Suprapubic skin (tissue), 4 donors: ENCODE results near the gene EVI2B. TPM values are rescaled to one million over a fixed set of nuclear protein-coding genes. Genes with fewer than 3 reads are reported as not detected.

Source experiments
- DNase-seq, 2 donors: peaks; one replicate each; pipeline ENCODE4 v3.0.0-alpha.2; 2019; ENCODE audit warnings: low spot score in 2 of 2
- H3K27ac ChIP-seq: fragments of 200-600 bp; sonication (generic); one replicate; pipeline ENCODE4 v1.5.1; 2019
- H3K27me3 ChIP-seq: fragments of 200-600 bp; sonication (generic); one replicate; pipeline ENCODE4 v1.5.1; 2019
- H3K36me3 ChIP-seq: fragments of 200-600 bp; sonication (generic); one replicate; pipeline ENCODE4 v1.5.1; 2019
- H3K4me1 ChIP-seq: fragments of 200-600 bp; sonication (generic); one replicate; pipeline ENCODE4 v1.5.1; 2019
- H3K4me3 ChIP-seq: fragments of 200-600 bp; sonication (generic); one replicate; pipeline ENCODE4 v1.5.1; 2019; ENCODE audit warnings: mild to moderate bottlenecking
- H3K9me3 ChIP-seq: fragments of 200-600 bp; sonication (generic); one replicate; pipeline ENCODE4 v1.5.1; 2019
- CTCF ChIP-seq, 2 donors: fragments of 200-600 bp in 1 of 2; fragments of 450-650 bp in 1 of 2; sonication (generic) in 1 of 2; IDR thresholded peaks; one replicate each; pipeline ENCODE4 v1.5.1; 2016 to 2019; ENCODE audit warnings: antibody characterized with exemption in 2 of 2, mild to moderate bottlenecking in 1 of 2, moderate library complexity in 1 of 2
- EP300 ChIP-seq: sonication (generic); formaldehyde crosslinking; IDR thresholded peaks from one replicate; pipeline ENCODE4 v1.6.1; 2017; ENCODE audit warnings: antibody characterized with exemption
- POLR2A ChIP-seq, 2 donors: fragments of 450-650 bp; IDR thresholded peaks; one replicate each; pipeline ENCODE4 v1.6.1; 2017; ENCODE audit warnings: antibody characterized with exemption in 2 of 2, mild to moderate bottlenecking in 2 of 2, moderate library complexity in 2 of 2
- POLR2AphosphoS5 ChIP-seq, 3 donors: sonication (generic); formaldehyde crosslinking; IDR thresholded peaks; one replicate each; pipeline ENCODE4 v1.6.1; 2017; ENCODE audit warnings: antibody characterized with exemption in 3 of 3
- WGBS: methylation state at CpG from one replicate; pipeline ENCODE4 v1.1.5; 2018; 5-methylcytosine and 5-hydroxymethylcytosine counted together
- total RNA-seq, 4 donors: library from RNA; depleted of rRNA; stranded (reverse); fragments of >200 nt; gene quantifications; one replicate each; pipeline ENCODE4 v1.1.0, GENCODE V29; 2016

The EVI2B gene
- total RNA-seq, 4 donors from 2014 or later, result 2.2 to 5.6 (median 3.7) TPM

- peaks cover 4% of the 10 kb centered on the region for H3K4me1 ChIP-seq
- TF ChIP-seq POLR2A (IDR thresholded peaks at IDR 0.05) (no peak), CTCF (IDR thresholded peaks at IDR 0.05) (no peak), POLR2AphosphoS5 (IDR thresholded peaks at IDR 0.05) (no peak), EP300 (no peak)
- no peak overlapping the region for H3K4me3 ChIP-seq
- DNase-seq, result no peak
- H3K27ac ChIP-seq, result no peak overlapping the region
- H3K36me3 ChIP-seq, result peaks cover 3% of the 10 kb centered on the region
- 97% methylated on average over 2 of the region's 2 CpGs for WGBS
- no peaks in the 10 kb centered on the region for H3K9me3 ChIP-seq
- H3K27me3 ChIP-seq, result no peaks in the 10 kb centered on the region
Measured at GRCh38 chr17:31279401-31279800, 34.5 kb downstream of the EVI2B start.

- H3K36me3 ChIP-seq, result peaks cover 7% of the 10 kb centered on the region
- WGBS, result 77% methylated on average over 1 of the region's 1 CpG
- H3K27me3 ChIP-seq, result no peaks in the 10 kb centered on the region
- no peaks in the 10 kb centered on the region for H3K9me3 ChIP-seq
- peaks cover 14% of the 10 kb centered on the region for H3K4me1 ChIP-seq
- no peak for TF ChIP-seq POLR2AphosphoS5 (IDR thresholded peaks at IDR 0.05)
- TF ChIP-seq EP300, result no peak
- no peak for TF ChIP-seq CTCF (IDR thresholded peaks at IDR 0.05)
- TF ChIP-seq POLR2A (IDR thresholded peaks at IDR 0.05), result no peak
- H3K4me3 ChIP-seq, result no peak overlapping the region
- DNase-seq, result no peak
- H3K27ac ChIP-seq, result no peak overlapping the region
Measured at GRCh38 chr17:31275116-31275515, 38.7 kb downstream of the EVI2B start.

GRCh38 chr17:31274252-31274651, 39.6 kb downstream of the EVI2B start:
- no peak overlapping the region for H3K27ac ChIP-seq

GRCh38 chr17:31273516-31273915, 40.3 kb downstream of the EVI2B start:
- no peak for DNase-seq
- Histone ChIP-seq H3K36me3 (peaks cover 13% of the 10 kb centered on the region), H3K9me3 (no peaks in the 10 kb centered on the region), H3K4me1 (peaks cover 25% of the 10 kb centered on the region), H3K27ac (no peak overlapping the region), H3K4me3 (no peak overlapping the region), H3K27me3 (no peaks in the 10 kb centered on the region)
- TF ChIP-seq POLR2AphosphoS5 (IDR thresholded peaks at IDR 0.05) (no peak), POLR2A (IDR thresholded peaks at IDR 0.05) (no peak), EP300 (no peak), CTCF (IDR thresholded peaks at IDR 0.05) (no peak)
- WGBS, result 76% methylated on average over 1 of the region's 1 CpG

More at GRCh38 chr17:31274252-31274651, 39.6 kb downstream of the EVI2B start:
- H3K9me3 ChIP-seq, result no peaks in the 10 kb centered on the region
- peaks cover 10% of the 10 kb centered on the region for H3K36me3 ChIP-seq
- no peak for DNase-seq
- 60% methylated on average over 2 of the region's 2 CpGs for WGBS
- H3K27me3 ChIP-seq, result no peaks in the 10 kb centered on the region
- TF ChIP-seq CTCF (IDR thresholded peaks at IDR 0.05) (no peak), POLR2AphosphoS5 (IDR thresholded peaks at IDR 0.05) (peak in 1 of 3 donors; percentile 34)
- H3K4me3 ChIP-seq, result no peak overlapping the region
- H3K4me1 ChIP-seq, result peaks cover 18% of the 10 kb centered on the region

GRCh38 chr17:31272803-31273202, 41.1 kb downstream of the EVI2B start:
- TF ChIP-seq POLR2AphosphoS5 (IDR thresholded peaks at IDR 0.05) (no peak), CTCF (IDR thresholded peaks at IDR 0.05) (no peak), EP300 (no peak), POLR2A (IDR thresholded peaks at IDR 0.05) (no peak)
- Histone ChIP-seq H3K4me3 (no peak overlapping the region), H3K9me3 (no peaks in the 10 kb centered on the region), H3K36me3 (peaks cover 13% of the 10 kb centered on the region), H3K4me1 (peaks cover 25% of the 10 kb centered on the region), H3K27me3 (no peaks in the 10 kb centered on the region), H3K27ac (no peak overlapping the region)
- no peak for DNase-seq
